HG03060 (cell line): ENCODE results near the gene PAGE2.
"Not testable (repeated sequence)": the region's sequence is repeated elsewhere in the genome, so short reads cannot be mapped to it uniquely, and the experiment has no call there.

Experiments used
- ATAC-seq: cut with Tn5 transposase; IDR thresholded peaks from one replicate; pipeline ENCODE4 v1.9.1; 2021; ENCODE audit warnings: low read depth, moderate number of reproducible peaks; ENCODE audit not compliant: unreplicated experiment

PAGE2 gene, protein sequence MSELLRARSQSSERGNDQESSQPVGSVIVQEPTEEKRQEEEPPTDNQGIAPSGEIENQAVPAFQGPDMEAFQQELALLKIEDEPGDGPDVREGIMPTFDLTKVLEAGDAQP

DNA sequence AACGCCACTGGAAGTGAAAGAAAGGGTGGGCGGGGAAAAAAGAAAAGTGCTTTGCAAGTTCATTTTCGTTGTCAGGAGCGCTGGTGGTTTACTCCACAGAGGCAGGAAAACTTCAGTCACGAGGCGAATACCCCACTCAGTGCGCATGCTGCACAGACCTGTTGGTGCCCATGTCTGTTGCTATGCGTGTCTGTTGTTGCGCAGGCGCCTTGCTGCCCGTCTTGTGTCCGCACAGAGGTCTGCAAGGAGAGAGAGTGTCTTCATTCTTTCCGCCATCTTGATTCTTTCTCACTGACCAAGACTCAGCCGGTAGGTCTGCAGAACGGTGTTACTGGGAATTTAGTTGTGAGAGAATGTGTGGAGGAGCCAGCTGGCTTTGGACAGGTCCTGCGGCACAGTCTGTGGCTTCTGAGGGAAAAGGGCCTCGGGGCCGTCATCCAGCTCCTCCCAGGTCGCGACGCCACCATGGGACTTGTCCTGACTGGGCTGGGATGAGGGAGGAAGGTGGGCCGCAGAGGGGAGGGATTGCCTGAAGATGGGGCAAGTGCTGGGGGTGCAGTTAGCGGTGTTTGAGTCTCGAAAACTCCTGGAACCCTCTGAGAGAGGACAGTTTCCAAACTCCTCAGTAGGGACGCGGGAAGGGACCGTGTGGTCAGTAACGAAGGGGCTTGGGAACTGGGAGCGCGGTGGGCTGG, at the start of gene PAGE2:
Gene PAGE2 (plus strand): TSS at position 224 of the 695 bp plus-strand sequence. CDS start 1,003 bp downstream, outside the sequence.
- no peak for ATAC-seq

DNA sequence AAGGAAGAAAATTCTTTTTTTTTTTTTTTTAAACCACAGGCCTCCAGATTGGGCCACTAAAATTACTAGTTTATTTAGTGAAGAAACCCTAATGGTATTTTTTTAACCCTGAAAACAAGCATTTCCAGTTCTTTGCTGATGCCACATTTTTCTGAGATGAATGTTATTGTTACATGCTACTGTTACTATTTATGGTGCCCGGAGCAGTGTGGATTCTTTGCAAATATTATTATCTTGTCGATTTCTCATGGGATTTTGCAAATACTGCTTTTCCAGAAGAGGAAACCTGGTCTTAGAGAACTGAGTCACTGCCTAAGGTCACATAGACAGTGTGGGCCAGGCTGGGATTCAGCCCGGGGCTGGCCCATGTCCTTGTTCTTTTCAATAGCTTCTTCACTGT, 49.3 kb upstream of the PAGE2 start:
- ATAC-seq: no peak

DNA sequence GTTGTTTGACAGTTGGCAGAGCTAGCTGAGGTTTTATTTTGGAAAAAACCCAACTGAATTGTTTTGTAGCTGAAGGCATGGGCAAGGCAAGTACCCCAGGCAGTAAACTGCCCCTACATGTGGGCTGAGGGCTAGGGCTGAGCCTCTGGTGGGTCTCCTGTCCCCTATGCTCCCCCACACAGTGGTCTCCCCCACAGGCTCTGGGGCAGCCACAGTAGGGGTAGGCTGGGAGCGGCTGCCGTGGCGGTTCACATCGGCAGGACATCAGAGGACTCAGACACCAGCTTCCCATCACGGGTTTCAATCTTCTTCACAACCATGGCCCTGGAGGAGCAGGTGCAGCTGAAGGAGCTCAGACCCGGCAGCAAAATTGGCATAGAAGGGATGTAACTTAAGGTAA, 47.3 kb upstream of the PAGE2 start:
- ATAC-seq: no peak

DNA sequence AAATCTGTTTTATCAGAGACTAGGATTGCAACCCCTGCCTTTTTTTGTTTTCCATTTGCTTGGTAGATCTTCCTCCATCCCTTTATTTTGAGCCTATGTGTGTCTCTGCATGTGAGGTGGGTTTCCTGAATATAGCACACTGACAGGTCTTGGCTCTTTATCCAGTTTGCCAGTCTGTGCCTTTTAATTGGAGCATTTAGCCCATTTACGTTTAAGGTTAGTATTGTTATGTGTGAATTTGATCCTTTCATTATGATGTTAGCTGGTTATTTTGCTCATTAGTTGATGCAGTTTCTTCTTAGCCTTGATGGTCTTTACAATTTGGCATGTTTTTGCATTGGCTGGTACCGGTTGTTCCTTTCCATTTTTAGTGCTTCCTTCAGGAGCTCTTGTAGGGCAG, 38.2 kb upstream of the PAGE2 start:
- not testable (repeated sequence) for ATAC-seq

DNA sequence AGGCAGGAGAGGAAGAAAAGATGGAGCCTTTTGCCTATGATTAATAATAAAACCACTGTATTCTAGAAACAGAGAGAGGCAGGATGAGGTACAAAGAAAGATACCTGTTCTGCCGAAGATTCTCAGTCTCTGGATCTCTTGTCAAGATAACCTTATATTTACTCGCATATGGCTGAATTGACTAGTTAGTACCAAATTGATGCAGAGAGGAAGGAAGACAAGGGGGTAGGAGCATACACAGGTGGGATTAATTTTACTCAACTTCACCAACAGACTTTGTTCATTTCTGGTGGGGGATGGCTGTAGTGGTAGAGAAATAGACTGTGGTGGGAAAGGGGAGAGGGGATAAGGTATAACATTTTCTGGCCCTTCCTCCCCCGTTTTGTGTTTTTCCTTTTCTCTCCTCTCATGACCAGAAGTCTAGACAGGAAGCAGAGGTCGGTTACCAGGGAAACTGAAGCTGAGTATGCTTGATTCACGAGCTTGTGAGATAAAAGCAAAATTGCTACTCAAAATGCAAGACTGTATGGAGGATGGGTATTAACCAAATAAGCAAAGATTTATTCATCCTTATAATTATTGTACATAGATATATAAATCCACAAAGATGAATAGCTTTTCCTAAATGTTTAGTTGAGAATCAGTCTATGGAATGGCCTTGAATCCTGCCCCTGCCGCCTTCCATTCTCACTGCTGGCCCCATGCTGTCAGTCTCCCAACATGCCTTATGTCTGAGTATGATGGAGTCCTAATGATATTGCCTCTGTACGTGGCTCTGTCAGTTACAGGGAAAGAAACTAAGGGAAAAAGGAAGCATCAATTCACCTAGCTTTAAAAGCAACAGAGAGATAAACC, 31.8 kb upstream of the PAGE2 start:
- no peak for ATAC-seq

DNA sequence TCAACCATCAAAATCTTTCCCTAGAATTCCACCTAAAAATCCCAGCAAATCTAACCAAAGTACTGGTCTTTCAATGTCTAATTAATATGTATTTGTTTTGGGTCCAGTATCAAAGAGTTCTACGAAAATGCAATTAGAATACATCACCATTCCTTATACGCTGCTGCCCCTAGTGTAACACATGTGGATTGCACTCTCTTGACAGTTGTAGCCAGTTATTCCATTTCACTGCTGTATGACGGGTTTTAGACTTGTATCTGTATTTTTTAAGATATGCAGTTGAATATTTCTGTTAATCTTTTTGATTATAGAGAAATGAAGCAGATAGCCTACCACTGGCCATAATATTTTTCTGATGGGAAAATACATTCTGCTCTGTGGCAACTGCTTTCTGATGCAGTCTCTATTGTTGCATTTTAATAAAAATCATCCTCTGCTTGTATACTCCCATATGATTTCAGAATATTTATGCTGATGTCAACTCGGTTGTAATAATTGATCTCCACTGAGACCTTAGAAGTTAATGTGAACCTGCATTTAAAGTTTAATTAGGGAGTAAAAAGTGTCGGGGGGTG, 31.1 kb upstream of the PAGE2 start:
- ATAC-seq: no peak

DNA sequence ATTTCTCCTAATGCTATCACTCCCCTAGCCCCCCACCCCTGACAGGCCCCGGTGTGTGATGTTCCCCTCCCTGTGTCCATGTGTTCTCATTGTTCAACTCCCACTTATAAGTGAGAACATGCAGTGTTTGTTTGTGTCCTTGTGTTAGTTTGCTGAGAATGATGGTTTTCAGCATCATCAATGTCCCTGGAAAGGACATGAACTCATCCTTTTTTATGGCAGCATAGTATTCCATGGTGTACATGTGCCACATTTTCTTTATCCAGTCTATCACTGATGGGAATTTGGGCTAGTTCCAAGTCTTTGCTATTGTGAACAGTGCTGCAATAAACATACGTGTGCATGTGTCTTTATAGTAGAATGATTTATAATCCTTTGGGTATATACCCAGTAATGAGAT, 21.6 kb upstream of the PAGE2 start:
- not testable (repeated sequence) for ATAC-seq

DNA sequence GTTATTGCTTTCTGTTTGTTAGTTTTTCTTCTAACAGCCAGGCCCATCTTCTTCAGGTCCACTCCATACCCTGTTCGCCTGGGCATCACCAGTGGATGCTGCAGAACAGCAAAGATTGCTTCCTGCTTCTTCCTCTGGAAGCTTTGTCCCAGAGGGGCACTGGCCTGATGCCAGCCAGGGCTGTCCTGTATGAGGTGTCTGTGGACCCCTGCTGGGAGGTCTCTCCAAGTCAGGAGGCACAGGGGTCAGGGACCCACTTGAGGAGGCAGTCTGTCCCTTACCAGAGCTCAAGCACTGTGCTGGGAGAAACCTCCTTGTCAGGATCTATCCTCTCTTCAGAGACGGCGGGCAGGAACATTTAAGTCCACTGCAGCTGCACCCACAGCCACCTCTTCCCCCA, 16.5 kb upstream of the PAGE2 start:
- no peak for ATAC-seq

DNA sequence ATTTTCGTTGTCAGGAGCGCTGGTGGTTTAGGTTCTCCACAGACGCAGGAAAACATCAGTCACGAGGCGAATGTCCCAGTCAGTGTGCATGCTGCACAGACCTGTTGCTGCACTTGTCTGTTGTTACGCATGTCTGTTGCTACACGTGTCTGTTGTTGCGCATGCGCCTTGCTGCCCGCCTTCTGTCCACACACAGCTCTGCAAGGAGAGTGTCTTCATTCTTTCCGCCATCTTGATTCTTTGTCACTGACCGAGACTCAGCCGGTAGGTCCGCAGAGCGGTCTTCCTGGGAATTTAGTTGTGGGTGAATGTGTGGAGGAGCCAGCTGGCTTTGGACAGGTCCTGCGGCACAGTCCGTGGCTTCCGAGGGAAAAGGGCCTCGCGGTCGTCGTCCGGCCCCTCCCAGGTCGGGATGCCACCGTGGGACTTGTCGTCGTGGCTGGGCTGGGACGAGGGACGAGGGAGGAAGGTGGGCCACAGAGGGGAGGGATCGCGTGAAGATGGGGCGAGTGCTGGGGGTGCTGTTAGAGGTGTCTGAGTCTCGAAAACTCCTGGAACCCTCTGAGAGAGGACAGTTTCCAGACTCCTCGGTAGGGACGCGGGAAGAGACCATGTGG, 13.9 kb upstream of the PAGE2 start, which contains the start of gene PAGE2B:
Gene PAGE2B (plus strand): TSS at position 180 of the 617 bp plus-strand sequence. CDS start 1,012 bp downstream, outside the sequence.
- ATAC-seq: no peak

DNA sequence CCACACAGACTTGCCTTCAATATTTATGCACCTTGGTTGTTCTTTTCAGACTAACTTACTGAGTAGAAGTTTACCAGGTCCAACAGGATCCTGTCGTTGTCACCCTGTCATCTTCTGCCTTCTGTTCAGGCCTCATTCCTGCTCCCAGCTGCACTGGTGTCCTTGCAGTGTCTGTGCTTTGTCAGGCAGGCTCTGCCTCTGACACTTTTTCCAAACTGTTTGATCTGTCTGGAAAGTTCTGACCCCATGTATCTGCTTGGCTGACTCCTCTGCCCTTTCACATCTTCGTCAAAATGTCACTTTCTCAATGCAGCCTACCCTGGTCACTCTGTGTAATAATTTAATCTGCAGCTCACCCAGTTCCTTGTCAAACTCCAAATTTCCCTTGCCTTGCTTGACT, 9.9 kb downstream of the PAGE2 start:
- ATAC-seq: no peak

DNA sequence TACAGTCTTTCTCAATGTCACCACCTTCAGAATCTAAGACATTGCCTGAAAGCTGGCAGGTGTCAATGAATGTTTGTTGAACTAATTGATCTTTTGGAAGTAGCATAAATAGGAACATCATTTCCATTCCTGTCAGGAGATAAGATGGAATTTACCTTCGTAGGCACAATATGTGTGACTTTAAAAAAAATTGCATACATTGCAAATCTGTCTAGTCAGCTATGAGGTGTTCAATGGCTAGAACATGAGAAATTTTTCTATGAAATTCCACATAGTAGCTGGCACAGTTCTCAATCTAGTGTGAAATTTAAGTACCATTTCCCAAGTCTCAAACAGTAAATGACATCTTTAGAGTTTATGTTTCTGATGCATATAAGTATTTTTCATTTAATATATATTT, 10.3 kb downstream of the PAGE2 start:
- ATAC-seq: no peak

DNA sequence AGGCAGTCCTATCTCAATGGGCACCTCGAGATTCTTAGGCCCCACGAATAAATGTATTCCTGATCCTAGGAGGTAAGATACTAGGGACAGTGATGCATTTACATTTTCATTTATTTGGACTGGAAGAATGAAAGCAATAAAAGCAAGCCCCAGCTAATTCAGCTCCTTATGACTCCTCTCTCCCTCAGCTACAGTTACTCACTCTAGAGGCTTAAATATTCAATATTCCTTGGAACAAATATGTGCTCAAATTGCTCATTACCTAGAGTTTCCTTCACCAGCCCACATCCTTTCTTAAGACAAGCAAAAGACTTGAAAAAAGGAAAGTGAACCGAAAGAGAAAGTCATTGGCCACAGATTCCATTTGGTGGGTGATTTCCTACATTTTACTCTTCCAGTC, 13.9 kb downstream of the PAGE2 start:
- no peak for ATAC-seq

DNA sequence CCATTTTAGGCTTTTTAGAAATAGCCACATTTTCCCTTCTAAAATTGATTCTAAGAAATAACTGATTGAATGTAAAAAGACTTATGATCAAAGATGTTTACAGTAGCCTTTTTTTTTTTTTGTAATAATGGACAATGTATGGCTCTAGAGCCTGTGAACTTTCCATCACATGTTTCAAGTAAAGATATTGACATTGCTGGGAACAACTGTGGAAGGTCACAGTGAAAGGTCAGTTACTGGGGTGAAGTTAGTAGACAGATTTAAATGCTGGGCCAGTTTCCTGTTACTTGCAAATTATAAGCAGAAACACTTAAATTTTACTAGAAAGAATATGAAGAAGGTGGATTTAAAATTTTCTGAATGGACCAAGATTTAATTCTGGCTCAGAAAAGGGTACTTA, 18.4 kb downstream of the PAGE2 start:
- ATAC-seq: no peak

DNA sequence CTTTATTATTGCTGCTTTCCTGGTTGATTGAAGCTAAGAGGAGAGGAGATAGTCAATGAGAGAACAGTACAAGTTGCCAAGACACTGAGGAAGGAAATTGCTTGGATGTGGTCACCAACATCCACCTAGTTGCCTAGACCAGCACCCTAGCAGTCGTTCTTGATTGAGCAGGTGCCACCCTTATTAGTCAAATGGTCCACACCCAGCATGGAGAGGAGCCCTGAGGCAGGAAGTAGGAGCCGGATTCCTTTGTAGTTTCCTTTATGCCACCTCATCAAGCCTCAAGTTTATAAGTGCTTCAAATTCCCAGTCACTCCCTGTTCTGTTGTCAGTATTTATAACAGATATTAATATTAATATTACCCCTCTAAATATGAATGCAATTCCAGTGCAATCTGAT, 19.1 kb downstream of the PAGE2 start:
- ATAC-seq: no peak

DNA sequence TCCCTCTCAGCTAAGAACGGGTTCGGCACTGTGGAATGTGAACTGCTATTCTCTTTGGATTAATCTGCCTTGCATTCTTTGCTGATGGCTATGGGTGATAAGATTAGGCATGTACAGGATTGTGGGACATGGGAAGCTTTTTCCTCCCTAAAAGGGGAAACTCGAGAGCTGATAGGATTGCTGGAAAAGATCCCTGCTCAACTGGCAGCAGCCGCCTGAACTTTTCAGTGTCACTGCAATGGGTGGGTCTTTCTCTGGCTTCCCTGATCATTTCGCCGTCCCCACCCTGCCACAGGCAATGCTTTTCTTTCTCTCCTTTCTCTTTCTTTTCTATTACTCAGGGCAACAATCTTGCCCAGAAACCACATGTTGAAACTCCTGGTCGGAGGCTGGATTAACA, 20.5 kb downstream of the PAGE2 start:
- no peak for ATAC-seq

DNA sequence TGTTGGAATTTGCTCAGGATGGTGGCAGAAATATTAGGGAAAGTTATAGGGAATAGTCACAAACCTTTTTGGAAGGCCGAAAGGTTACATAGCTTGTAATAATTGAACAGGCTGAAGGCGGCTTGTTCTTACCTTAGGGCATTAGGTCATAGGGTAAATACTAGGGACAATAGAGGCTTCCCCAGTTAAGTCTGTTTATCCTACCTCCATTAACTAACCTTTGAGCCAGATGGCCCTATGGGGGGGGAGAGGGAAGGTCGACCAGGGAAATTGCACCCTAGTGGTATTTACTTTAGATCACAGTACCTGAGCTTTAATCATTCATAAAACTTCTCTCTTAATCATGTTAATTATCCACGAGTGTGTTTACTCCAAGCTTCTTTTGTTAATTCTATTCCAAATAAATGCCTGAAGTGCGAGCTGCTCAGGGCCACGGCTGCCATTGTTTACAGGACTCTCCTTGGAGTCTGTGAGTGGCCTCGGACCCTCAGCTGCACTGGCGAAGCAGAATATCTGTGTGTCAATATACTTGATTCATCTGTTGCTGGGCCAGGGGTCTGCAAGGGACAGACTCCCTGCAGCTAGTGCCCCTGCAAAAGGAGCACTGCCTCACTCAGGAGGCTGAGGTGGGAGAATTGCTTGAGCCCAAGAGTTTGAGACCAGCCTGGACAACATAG, 22.9 kb downstream of the PAGE2 start:
- ATAC-seq: no peak

DNA sequence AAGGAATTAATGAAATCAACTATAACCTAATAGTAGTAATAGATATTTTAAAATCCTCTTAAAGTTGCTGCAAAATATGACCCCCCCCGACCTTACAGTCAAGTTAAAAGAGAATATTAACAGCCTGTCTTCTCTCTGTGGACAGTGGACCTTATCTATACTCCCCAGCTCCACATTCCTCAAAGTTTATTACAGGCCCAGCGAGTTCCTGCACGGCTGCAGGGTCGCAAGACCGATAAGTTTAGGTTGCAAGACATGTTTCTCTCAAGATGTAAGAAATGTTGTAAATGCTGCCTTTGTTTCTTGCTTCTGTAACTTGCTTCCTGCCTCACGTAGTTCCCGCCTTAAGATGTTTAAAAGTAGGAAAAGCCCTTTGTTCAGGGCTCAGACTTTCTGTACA, 27.8 kb downstream of the PAGE2 start:
- ATAC-seq: not testable (repeated sequence)

DNA sequence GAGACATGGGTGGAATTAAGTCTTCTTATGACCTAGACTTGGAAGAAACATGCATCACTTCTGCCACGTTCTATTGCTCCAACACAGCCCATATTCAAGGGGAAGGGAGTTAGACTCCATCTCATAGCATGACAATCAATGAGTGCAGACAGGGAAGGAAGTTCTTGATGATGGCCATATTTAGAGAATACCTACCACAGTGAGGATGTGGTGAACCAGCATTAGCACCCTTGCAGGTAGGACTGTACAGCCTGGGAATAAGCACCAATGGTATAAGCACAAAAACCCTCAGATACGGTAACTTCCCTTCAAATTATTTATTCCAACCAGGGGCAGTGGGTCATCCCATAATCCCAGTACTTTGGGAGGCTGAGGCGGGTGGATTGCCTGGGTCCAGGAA, 29.8 kb downstream of the PAGE2 start:
- no peak for ATAC-seq

DNA sequence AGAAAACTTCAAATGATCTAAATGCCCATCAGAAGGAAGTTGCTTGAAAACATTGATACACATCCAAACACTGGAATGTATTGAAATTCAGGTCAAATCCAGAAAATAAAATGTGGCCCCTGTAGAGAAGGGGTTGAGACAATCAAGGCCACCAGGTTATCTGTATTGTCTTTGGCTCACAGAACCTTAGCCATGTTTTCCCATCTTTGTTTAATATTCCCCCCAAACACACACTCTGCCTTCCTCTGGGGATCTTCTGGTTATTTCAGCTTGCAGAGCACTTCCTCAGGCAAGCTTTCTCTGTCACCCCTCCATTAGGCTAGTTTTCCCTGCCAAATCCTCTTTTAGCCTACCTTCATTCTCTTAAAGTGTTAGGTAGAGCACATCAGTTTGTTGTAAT, 30.5 kb downstream of the PAGE2 start:
- ATAC-seq: no peak

DNA sequence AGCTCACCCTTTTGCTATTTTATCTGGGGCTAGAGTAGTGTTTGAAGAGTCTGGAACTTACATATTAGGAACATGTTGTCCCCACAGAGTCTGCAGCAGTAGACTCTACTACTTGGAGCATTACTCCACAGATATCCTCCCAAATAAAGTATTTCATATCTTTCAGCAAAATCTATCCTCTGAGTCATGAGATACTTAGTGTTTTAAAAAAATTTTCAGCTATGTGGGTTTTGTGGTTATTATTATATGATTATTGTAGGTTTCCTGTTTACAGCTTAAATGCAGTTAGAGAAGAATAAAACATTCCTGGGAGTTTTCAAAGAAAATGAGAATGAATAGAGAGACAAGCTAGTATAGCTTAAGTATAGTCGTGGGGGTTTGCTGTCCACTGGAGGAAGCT, 30.9 kb downstream of the PAGE2 start:
- no peak for ATAC-seq
